ENCODE data around the gene CDKAL1. TPM values are rescaled to one million over a fixed set of nuclear protein-coding genes. Genes with fewer than 3 reads are reported as not detected.

The CDKAL1 gene
- polyA plus RNA-seq, 2 of the 4 experiments (the other 2 are of a cell fraction) = 4.7 to 8.3 TPM

GRCh38 chr6:20660534-20660933, 126.3 kb downstream of the CDKAL1 start:
- Histone ChIP-seq H3K4me1 (peaks cover 31% of the 10 kb centered on the region), H3K27ac (no peak overlapping the region), H3K4me2 (no peak overlapping the region), H3K9me3 (no peaks in the 10 kb centered on the region), H3K4me3 (no peak overlapping the region)
- TF ChIP-seq, protein P1, sequence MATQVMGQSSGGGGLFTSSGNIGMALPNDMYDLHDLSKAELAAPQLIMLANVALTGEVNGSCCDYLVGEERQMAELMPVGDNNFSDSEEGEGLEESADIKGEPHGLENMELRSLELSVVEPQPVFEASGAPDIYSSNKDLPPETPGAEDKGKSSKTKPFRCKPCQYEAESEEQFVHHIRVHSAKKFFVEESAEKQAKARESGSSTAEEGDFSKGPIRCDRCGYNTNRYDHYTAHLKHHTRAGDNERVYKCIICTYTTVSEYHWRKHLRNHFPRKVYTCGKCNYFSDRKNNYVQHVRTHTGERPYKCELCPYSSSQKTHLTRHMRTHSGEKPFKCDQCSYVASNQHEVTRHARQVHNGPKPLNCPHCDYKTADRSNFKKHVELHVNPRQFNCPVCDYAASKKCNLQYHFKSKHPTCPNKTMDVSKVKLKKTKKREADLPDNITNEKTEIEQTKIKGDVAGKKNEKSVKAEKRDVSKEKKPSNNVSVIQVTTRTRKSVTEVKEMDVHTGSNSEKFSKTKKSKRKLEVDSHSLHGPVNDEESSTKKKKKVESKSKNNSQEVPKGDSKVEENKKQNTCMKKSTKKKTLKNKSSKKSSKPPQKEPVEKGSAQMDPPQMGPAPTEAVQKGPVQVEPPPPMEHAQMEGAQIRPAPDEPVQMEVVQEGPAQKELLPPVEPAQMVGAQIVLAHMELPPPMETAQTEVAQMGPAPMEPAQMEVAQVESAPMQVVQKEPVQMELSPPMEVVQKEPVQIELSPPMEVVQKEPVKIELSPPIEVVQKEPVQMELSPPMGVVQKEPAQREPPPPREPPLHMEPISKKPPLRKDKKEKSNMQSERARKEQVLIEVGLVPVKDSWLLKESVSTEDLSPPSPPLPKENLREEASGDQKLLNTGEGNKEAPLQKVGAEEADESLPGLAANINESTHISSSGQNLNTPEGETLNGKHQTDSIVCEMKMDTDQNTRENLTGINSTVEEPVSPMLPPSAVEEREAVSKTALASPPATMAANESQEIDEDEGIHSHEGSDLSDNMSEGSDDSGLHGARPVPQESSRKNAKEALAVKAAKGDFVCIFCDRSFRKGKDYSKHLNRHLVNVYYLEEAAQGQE (IDR thresholded peaks at IDR 0.05) = no peak
- TF ChIP-seq SMC3 (IDR thresholded peaks at IDR 0.05) = no peak
- TF ChIP-seq, protein P2, sequence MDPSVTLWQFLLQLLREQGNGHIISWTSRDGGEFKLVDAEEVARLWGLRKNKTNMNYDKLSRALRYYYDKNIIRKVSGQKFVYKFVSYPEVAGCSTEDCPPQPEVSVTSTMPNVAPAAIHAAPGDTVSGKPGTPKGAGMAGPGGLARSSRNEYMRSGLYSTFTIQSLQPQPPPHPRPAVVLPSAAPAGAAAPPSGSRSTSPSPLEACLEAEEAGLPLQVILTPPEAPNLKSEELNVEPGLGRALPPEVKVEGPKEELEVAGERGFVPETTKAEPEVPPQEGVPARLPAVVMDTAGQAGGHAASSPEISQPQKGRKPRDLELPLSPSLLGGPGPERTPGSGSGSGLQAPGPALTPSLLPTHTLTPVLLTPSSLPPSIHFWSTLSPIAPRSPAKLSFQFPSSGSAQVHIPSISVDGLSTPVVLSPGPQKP (IDR thresholded peaks at IDR 0.05; ENCODE audit: low read depth, low read length) = no peak
- TF ChIP-seq HOXB5 (CRISPR knock-in tag; IDR thresholded peaks at IDR 0.05) = no peak
- TF ChIP-seq, protein P3, sequence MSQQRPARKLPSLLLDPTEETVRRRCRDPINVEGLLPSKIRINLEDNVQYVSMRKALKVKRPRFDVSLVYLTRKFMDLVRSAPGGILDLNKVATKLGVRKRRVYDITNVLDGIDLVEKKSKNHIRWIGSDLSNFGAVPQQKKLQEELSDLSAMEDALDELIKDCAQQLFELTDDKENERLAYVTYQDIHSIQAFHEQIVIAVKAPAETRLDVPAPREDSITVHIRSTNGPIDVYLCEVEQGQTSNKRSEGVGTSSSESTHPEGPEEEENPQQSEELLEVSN (IDR thresholded peaks at IDR 0.05; ENCODE audit: borderline replicate concordance, low read depth) = no peak
- no peak for TF ChIP-seq CHD2 (IDR thresholded peaks at IDR 0.05; ENCODE audit: low read length, partially characterized antibody)
- TF ChIP-seq MAFK (IDR thresholded peaks at IDR 0.05; ENCODE audit: partially characterized antibody) = no peak
- TF ChIP-seq MAX (IDR thresholded peaks at IDR 0.05) = no peak
- TF ChIP-seq HMGXB4 (CRISPR knock-in tag; IDR thresholded peaks at IDR 0.05; ENCODE audit: borderline replicate concordance) = no peak
- no peak for TF ChIP-seq GATA3 (IDR thresholded peaks at IDR 0.05; ENCODE audit: borderline replicate concordance)
- no peak for TF ChIP-seq POLR2A (IDR thresholded peaks at IDR 0.05; ENCODE audit: low read length)
- 96% methylated on average over 3 of the region's 3 CpGs for WGBS (ENCODE audit: missing lambda C conversion rate)
- FAIRE-seq (no peak), ATAC-seq (no peak), DNase-seq (ENCODE audit: low read depth in 1 of 2, low spot score in 1 of 2) (no peak)
- POLR2A ChIA-PET = no interaction called here
- CTCF ChIA-PET = no interaction called here

DNA sequence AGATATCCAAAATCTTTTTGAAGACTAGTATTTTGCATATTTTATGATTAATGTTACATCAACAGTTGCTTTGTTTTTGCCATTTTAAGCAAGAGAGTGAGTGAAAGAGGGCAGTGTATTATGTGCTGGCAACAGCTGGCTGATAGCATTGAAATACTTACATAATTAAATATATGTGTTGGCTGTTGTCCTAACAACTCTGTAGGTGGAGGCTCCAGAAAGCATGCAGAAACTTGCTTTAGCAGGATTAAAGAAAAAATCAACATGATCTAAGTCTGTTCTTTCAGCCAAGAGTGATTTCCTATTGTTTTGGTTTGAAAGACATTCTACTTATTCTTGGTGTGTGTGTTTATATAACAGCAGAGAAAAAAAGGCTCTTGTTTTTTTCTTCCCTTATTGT, 127.5 kb downstream of the CDKAL1 start:
- peaks cover 28% of the 10 kb centered on the region for H3K4me1 ChIP-seq
- no peaks in the 10 kb centered on the region for H3K9me3 ChIP-seq
- no peak for DNase-seq (ENCODE audit: low read depth in 1 of 2, low spot score in 1 of 2)
- ATAC-seq = no peak
- ChIA-PET CTCF (no interaction called here), POLR2A (no interaction called here)
- no peak overlapping the region for H3K27ac ChIP-seq
- H3K4me3 ChIP-seq = no peak overlapping the region
- FAIRE-seq = no peak
- H3K4me2 ChIP-seq = peak overlapping the region; percentile 44
- no peak for TF ChIP-seq TFCP2L1 (CRISPR knock-in tag; IDR thresholded peaks at IDR 0.05)
- TF ChIP-seq RARB (CRISPR knock-in tag; IDR thresholded peaks at IDR 0.05) = no peak
- TF ChIP-seq, protein P4, sequence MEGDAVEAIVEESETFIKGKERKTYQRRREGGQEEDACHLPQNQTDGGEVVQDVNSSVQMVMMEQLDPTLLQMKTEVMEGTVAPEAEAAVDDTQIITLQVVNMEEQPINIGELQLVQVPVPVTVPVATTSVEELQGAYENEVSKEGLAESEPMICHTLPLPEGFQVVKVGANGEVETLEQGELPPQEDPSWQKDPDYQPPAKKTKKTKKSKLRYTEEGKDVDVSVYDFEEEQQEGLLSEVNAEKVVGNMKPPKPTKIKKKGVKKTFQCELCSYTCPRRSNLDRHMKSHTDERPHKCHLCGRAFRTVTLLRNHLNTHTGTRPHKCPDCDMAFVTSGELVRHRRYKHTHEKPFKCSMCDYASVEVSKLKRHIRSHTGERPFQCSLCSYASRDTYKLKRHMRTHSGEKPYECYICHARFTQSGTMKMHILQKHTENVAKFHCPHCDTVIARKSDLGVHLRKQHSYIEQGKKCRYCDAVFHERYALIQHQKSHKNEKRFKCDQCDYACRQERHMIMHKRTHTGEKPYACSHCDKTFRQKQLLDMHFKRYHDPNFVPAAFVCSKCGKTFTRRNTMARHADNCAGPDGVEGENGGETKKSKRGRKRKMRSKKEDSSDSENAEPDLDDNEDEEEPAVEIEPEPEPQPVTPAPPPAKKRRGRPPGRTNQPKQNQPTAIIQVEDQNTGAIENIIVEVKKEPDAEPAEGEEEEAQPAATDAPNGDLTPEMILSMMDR (IDR thresholded peaks at IDR 0.05) = no peak
- no peak for TF ChIP-seq FOSL2 (IDR thresholded peaks at IDR 0.05)
- TF ChIP-seq FOSL2 (CRISPR knock-in tag; IDR thresholded peaks at IDR 0.05) = no peak
- no peak for TF ChIP-seq NR3C1 (IDR thresholded peaks at IDR 0.05)
- TF ChIP-seq BHLHE40 (IDR thresholded peaks at IDR 0.05; ENCODE audit: low read depth, low read length) = no peak
- no peak for TF ChIP-seq SREBF2 (IDR thresholded peaks at IDR 0.05)
- no peak for TF ChIP-seq NPAS2 (CRISPR knock-in tag; IDR thresholded peaks at IDR 0.05; ENCODE audit: borderline replicate concordance)
- TF ChIP-seq ZSCAN20 (CRISPR knock-in tag; IDR thresholded peaks at IDR 0.05) = no peak
- TF ChIP-seq, protein P5, sequence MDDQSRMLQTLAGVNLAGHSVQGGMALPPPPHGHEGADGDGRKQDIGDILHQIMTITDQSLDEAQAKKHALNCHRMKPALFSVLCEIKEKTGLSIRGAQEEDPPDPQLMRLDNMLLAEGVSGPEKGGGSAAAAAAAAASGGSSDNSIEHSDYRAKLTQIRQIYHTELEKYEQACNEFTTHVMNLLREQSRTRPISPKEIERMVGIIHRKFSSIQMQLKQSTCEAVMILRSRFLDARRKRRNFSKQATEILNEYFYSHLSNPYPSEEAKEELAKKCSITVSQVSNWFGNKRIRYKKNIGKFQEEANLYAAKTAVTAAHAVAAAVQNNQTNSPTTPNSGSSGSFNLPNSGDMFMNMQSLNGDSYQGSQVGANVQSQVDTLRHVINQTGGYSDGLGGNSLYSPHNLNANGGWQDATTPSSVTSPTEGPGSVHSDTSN (IDR thresholded peaks at IDR 0.05) = no peak
- TF ChIP-seq ATOH8 (CRISPR knock-in tag; IDR thresholded peaks at IDR 0.05; ENCODE audit: low read depth) = no peak
